Bone marrow (tissue), 2 donors: ENCODE data around the gene AOX1.
"Not testable (repeated sequence)": the region's sequence is repeated elsewhere in the genome, so short reads cannot be mapped to it uniquely, and the experiment has no call there.

ENCODE experiments used
- DNase-seq, 2 donors: peaks; one replicate each; lab custom pipeline; 2025; lab: John Stamatoyannopoulos, UW

The AOX1 gene

GRCh38 chr2:200702044-200702443 lies 116.2 kb downstream of the AOX1 start:
- no peak for DNase-seq

- DNase-seq: no peak
These were observed 116.9 kb downstream of the AOX1 start for GRCh38 chr2:200702646-200703118.

GRCh38 chr2:200703127-200703925 lies 117.5 kb downstream of the AOX1 start:
- DNase-seq: peak in 1 of 2 donors; percentile 63

GRCh38 chr2:200703926-200704637 lies 118.3 kb downstream of the AOX1 start:
- DNase-seq: no peak

- DNase-seq: no peak
These were observed 119.7 kb downstream of the AOX1 start for GRCh38 chr2:200705305-200706041.

GRCh38 chr2:200708943-200709342 lies 123.1 kb downstream of the AOX1 start:
- DNase-seq: no peak

GRCh38 chr2:200713003-200713703 lies 127.3 kb downstream of the AOX1 start:
- peak; percentile 73 to 99 for DNase-seq

GRCh38 chr2:200713704-200714064 lies 127.9 kb downstream of the AOX1 start:
- DNase-seq: no peak

GRCh38 chr2:200715014-200715413 lies 129.2 kb downstream of the AOX1 start:
- not testable (repeated sequence) for DNase-seq

- DNase-seq: no peak
These were observed 130.6 kb downstream of the AOX1 start for GRCh38 chr2:200716386-200716785.
